GM23248 (cell line): ENCODE results near the gene SLIT3.

Source experiments
- EZH2 ChIP-seq: fragments of 200-600 bp; sonication (generic); IDR thresholded peaks from 2 replicates; pipeline ENCODE4 v1.6.1; 2018; ENCODE audit warnings: antibody characterized with exemption, mild to moderate bottlenecking; ENCODE audit not compliant: insufficient read depth, poor library complexity, severe bottlenecking
- EZH2phosphoT487 ChIP-seq: fragments of 200-600 bp; sonication (generic); IDR thresholded peaks from 2 replicates; pipeline ENCODE4 v1.6.1; 2018; ENCODE audit warnings: antibody characterized with exemption, moderate library complexity, mild to moderate bottlenecking, low read depth; ENCODE audit not compliant: insufficient read depth

- TF ChIP-seq EZH2 (no peak), EZH2phosphoT487 (no peak)
These were observed 312.2 kb downstream of the SLIT3 start for GRCh38 chr5:168988699-168989098.
